OCI-LY1 (cell line): ENCODE data around the gene MN1.

ENCODE experiments used
- CTCF ChIP-seq: fragments of 200-600 bp; sonication (generic), shearing (Covaris generic); IDR thresholded peaks from 2 replicates; pipeline ENCODE4 v1.5.1; 2017; ENCODE audit warnings: mild to moderate bottlenecking, antibody characterized with exemption, low read length, moderate library complexity, mixed read lengths
- EZH2 ChIP-seq: fragments of 200-600 bp; sonication (generic), shearing (Covaris generic); IDR thresholded peaks from 2 replicates; pipeline ENCODE4 v1.8.0; 2017; ENCODE audit warnings: borderline replicate concordance, mixed run types, mild to moderate bottlenecking, antibody characterized with exemption, low read length, moderate library complexity, mixed read lengths

GRCh38 chr22:27726686-27727449, 74.7 kb downstream of the MN1 start:
- TF ChIP-seq EZH2, result no peak
- no peak for TF ChIP-seq CTCF
